GM12878 (cell line): Measurements from ENCODE around the gene SLC35E2B. TPM values are rescaled to one million over a fixed set of nuclear protein-coding genes. Genes with fewer than 3 reads are reported as not detected.

Source experiments
- CUX1 ChIP-seq: IDR thresholded peaks from 2 replicates; pipeline ENCODE4 v1.6.1; 2012; ENCODE audit warnings: improper control_type of control experiment, low read depth, low read length; ENCODE audit not compliant: insufficient replicate concordance
- E4F1 ChIP-seq: fragments of 450-650 bp; IDR thresholded peaks from 2 replicates; pipeline ENCODE4 v1.6.1; 2018; ENCODE audit warnings: borderline replicate concordance, mild to moderate bottlenecking; ENCODE audit not compliant: partially characterized antibody
- ETV6 ChIP-seq, 2 experiments: fragments of 450-650 bp in 1 of 2; IDR thresholded peaks in 1 of 2; conservative IDR thresholded peaks in 1 of 2; 2 replicates each; pipeline ENCODE4 v1.6.1; 2014; ENCODE audit warnings: antibody characterized with exemption in 1 of 2, borderline replicate concordance in 1 of 2, low read depth in 1 of 2, mild to moderate bottlenecking in 1 of 2, moderate library complexity in 1 of 2
- FOS ChIP-seq: IDR thresholded peaks from 3 replicates; pipeline ENCODE4 v1.6.1; 2011; ENCODE audit warnings: borderline replicate concordance; ENCODE audit not compliant: insufficient read length; ENCODE audit errors: extremely low read depth
- GATAD2B ChIP-seq: fragments of 450-650 bp; conservative IDR thresholded peaks from 2 replicates; pipeline ENCODE4 v1.6.1; 2017; ENCODE audit warnings: low read depth, mild to moderate bottlenecking, moderate library complexity
- IKZF2 ChIP-seq, 2 experiments: fragments of 450-650 bp; IDR thresholded peaks; 2 replicates each; pipeline ENCODE4 v1.6.1; 2017; ENCODE audit warnings: mild to moderate bottlenecking in 2 of 2, moderate library complexity in 2 of 2
- PKNOX1 ChIP-seq: fragments of 450-650 bp; IDR thresholded peaks from 2 replicates; pipeline ENCODE4 v1.6.1; 2016; ENCODE audit warnings: mild to moderate bottlenecking
- RELB ChIP-seq: fragments of 450-650 bp; IDR thresholded peaks from 2 replicates; pipeline ENCODE4 v1.6.1; 2017; ENCODE audit warnings: low read depth, mild to moderate bottlenecking, moderate library complexity
- SPI1 ChIP-seq: IDR thresholded peaks from 2 replicates; pipeline ENCODE4 v1.6.1; 2011; ENCODE audit warnings: low read depth, mild to moderate bottlenecking, low read length, moderate library complexity, borderline replicate concordance; ENCODE audit not compliant: insufficient read depth
- TCF12 ChIP-seq: IDR thresholded peaks from 2 replicates; pipeline ENCODE4 v1.6.1; 2011; ENCODE audit warnings: low read depth, mild to moderate bottlenecking, low read length
- polyA plus RNA-seq, 11 experiments: library from polyadenylated mRNA; depleted of rRNA in 4 of 11; unstranded in 6 of 11; stranded (reverse) in 5 of 11; fragments of >200 nt; fragmentation: Nextera tagmentation in 4 of 11; fragmentation: Illumina TruSeq in 1 of 11; extraction: Ambion mirVana in 4 of 11; extraction: Trizol in 1 of 11; gene quantifications; 1 replicate in 1 of 11; 2 replicates in 10 of 11; pipeline versions ENCODE4 v1.2.1 to v1.2.3, GENCODE V29; 2011 to 2016; ENCODE audit warnings: inconsistent platforms in 2 of 11, missing spikeins in 2 of 11, low read depth in 1 of 11
- total RNA-seq, 4 experiments: library from RNA; depleted of rRNA in 3 of 4; stranded (reverse); fragments of >200 nt in 3 of 4; fragmentation: Illumina TruSeq in 1 of 4; extraction: Trizol in 1 of 4; gene quantifications; 2 replicates each; pipeline versions ENCODE4 v1.2.1 to v1.2.3, GENCODE V29; 2013 to 2021

SLC35E2B gene
- total and polyA plus RNA-seq, 10 of the 15 experiments (the other 5 are each of a cell fraction or from before 2014, with no cell fraction given): 2.6 to 36.7 (median 18.6) TPM

GRCh38 chr1:1671365-1672119, 21.1 kb downstream of the SLC35E2B start (continued):
- TF ChIP-seq TCF12 (peak; percentile 47; the same call in 1 of the 2 replicates), CUX1 (peak; percentile 48), FOS (no peak), E4F1 (no peak), ETV6 (conservative IDR thresholded peaks at IDR 0.05 in 1 of 2, IDR thresholded peaks at IDR 0.05 in 1 of 2; ENCODE audit: borderline replicate concordance in 1 of 2, low read depth in 1 of 2) (no peak), GATAD2B (0 out of 2 replicates have a peak, but pooled peaks have one; percentile 61), IKZF2 (IDR thresholded peaks at IDR 0.05) (0 out of 4 replicates have a peak, but pooled peaks of 1 of the 2 experiments have one; percentile 15), RELB (no peak), SPI1 (no peak), PKNOX1 (no peak)
